Aorta (tissue), 5 donors: Measurements from ENCODE around the gene RSL1D1. TPM values are rescaled to one million over a fixed set of nuclear protein-coding genes. Genes with fewer than 3 reads are reported as not detected.
"Not testable (repeated sequence)": the region's sequence is repeated elsewhere in the genome, so short reads cannot be mapped to it uniquely, and the experiment has no call there.

Experiments
- ATAC-seq: fragments of 200-7000 bp; cut with Tn5 transposase; one replicate; pipeline ENCODE4 v1.9.1; 2022; ENCODE audit warnings: moderate library complexity; ENCODE audit not compliant: low FRiP score
- DNase-seq, 2 donors: peaks; one replicate each; pipeline ENCODE4 v3.0.0-alpha.2; 2020
- H3K27ac ChIP-seq, 2 donors: one replicate each; pipeline ENCODE4 v1.5.1; 2013; ENCODE audit warnings: low read length in 2 of 2, mild to moderate bottlenecking in 2 of 2, moderate library complexity in 2 of 2, control low read depth in 1 of 2, inconsistent platforms in 1 of 2, low read depth in 1 of 2
- H3K27me3 ChIP-seq, 2 donors: one replicate each; pipeline ENCODE4 v1.6.1; 2013; ENCODE audit warnings: control low read depth in 1 of 2, low read length in 1 of 2, mild to moderate bottlenecking in 1 of 2, moderate library complexity in 1 of 2; ENCODE audit not compliant: insufficient read depth in 2 of 2, control insufficient read depth in 1 of 2
- H3K36me3 ChIP-seq, 2 donors: one replicate each; pipeline ENCODE4 v1.6.1; 2013; ENCODE audit warnings: control low read depth in 1 of 2, low read length in 1 of 2, mild to moderate bottlenecking in 1 of 2; ENCODE audit not compliant: insufficient read depth in 2 of 2, control insufficient read depth in 1 of 2
- H3K4me1 ChIP-seq, 2 donors: one replicate each; pipeline ENCODE4 v1.6.1; 2013; ENCODE audit warnings: low read length in 2 of 2, control low read depth in 1 of 2, mild to moderate bottlenecking in 1 of 2, moderate library complexity in 1 of 2; ENCODE audit not compliant: insufficient read depth in 2 of 2, control insufficient read depth in 1 of 2
- H3K4me3 ChIP-seq, 2 donors: one replicate each; pipeline ENCODE4 v1.5.1; 2013; ENCODE audit warnings: low read length in 2 of 2, control low read depth in 1 of 2, mild to moderate bottlenecking in 1 of 2
- H3K9me3 ChIP-seq: one replicate; pipeline ENCODE4 v1.6.1; 2013; ENCODE audit warnings: mild to moderate bottlenecking, low read length; ENCODE audit not compliant: control insufficient read depth
- WGBS, 2 donors: extraction: QIAGEN DNeasy Blood & Tissue Kit; methylation state at CpG; one replicate each; pipeline ENCODE4 v1.1.7; 2013; 5-methylcytosine and 5-hydroxymethylcytosine counted together
- intact Hi-C, 2 donors: fragments of 100-400 bp; cut with DNase I; formaldehyde crosslinking; loops; one replicate each; pipeline versions ENCODE4 v1.14.2 to v1.15.0; 2022
- polyA plus RNA-seq, 2 donors: library from polyadenylated mRNA; stranded (reverse); fragments of 200-250 nt; gene quantifications; one replicate each; pipeline ENCODE4 v1.2.3, GENCODE V29; 2013
- total RNA-seq, 2 donors: library from RNA; stranded (reverse); fragmentation: NEBNext Ultra II Directional; extraction: Animal tissue kit (Norgen Biotek cat#: 25700); gene quantifications; one replicate each; pipeline ENCODE4 v1.2.1, GENCODE V29; 2021
- donor health status: healthy with polysubstance abuse.
- donor health status: Bipolar disorder and iron deficiency.
- donor health status: DM: no; HTN: no; CAD: no.
- donor health status: DM: no; HTN: no; CAD: no.
- donor health status: DM: yes; HTN: yes; CAD: no.

RSL1D1 gene
- total and polyA plus RNA-seq, 4 donors = 72.3 to 95.5 (median 82.0) TPM

- H3K27me3 ChIP-seq = no peaks in the 10 kb centered on the region
- intact Hi-C loops = no loop called here
- 30 to 32% methylated on average over 9 of the region's 9 CpGs for WGBS, 2 donors
- H3K36me3 ChIP-seq = peaks cover 1 to 14% of the 10 kb centered on the region in 2 donors
- H3K4me3 ChIP-seq = no peak overlapping the region
- H3K9me3 ChIP-seq = no peaks in the 10 kb centered on the region
- H3K27ac ChIP-seq = peak overlapping the region; percentile 5 to 92
- peak in 1 of 2 donors; percentile 69 for DNase-seq
- peaks cover 4% of the 10 kb centered on the region in 2 donors for H3K4me1 ChIP-seq
- ATAC-seq = no peak
Observed at GRCh38 chr16:11835891-11836649, 15.3 kb downstream of the RSL1D1 start.

DNA sequence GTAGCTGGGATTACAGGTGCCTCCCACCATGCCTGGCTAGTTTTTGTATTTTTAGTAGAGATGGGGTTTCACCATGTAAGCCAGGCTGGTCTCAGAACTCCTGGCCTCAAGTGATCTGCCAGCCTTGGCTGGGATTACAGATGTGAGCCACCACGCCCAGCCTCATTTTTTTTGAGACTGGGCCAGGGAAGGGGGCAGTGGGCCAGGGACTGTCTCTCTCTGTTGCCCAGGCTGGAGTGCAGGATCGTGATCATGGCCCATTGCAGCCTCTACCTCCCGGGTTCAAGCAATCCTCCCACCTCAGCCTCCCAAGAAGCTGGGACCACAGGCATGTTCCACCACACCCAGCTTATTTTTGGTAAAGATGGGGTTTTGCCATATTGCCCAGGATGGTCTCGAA is 16.0 kb downstream of the RSL1D1 start:
- 53 to 56% methylated on average over 4 of the region's 4 CpGs for WGBS, 2 donors
- no peak for ATAC-seq

DNA sequence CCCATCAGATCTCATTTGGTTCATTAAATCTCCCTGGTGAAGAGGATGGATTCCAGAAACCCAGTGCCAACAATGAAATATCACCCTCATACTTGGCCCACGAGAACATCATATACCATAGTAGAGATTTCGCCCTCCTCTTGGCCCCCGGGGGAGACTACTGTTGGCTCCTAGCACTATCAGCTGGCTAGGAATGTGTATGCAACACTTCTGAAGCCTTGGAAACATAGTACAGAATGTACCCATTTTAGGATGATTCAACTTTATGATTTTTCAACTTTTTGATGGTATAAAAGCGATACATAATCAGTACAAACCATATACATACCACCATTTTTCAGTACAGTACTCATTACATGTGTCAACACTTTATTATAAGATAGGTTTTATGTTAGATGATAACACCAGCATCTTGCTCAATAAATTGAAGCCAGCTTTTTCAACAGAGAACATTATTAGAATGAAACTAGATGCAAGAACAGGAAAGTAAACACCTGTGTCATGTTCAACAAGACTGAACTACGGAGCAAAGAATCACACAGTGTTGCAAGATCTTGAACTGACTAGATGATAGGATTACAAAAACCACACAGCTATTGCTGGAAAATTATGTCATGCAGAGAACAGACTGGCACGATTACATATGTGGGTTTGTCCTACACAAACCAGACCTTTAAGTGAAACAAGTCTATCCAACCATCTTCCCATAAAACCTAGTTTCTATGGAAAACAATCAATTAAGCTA is 17.2 kb downstream of the RSL1D1 start:
- H3K36me3 ChIP-seq = no peaks in the 10 kb centered on the region
- H3K27ac ChIP-seq = no peak overlapping the region
- no peak overlapping the region for H3K4me3 ChIP-seq
- peaks cover 4% of the 10 kb centered on the region in 2 donors for H3K4me1 ChIP-seq
- ATAC-seq (no peak), DNase-seq (no peak)
- H3K27me3 ChIP-seq = no peaks in the 10 kb centered on the region
- 41 to 45% methylated on average over 6 of the region's 6 CpGs for WGBS, 2 donors
- intact Hi-C loops = no loop called here
- no peaks in the 10 kb centered on the region for H3K9me3 ChIP-seq

More for the DNA sequence above, 16.0 kb downstream of the RSL1D1 start:
- intact Hi-C loops = no loop called here
- Histone ChIP-seq H3K27ac (peak overlapping the region in 1 of 2 donors; percentile 39), H3K4me1 (peaks cover 4% of the 10 kb centered on the region in 2 donors), H3K4me3 (no peak overlapping the region), H3K9me3 (no peaks in the 10 kb centered on the region), H3K27me3 (no peaks in the 10 kb centered on the region), H3K36me3 (peaks cover 1 to 7% of the 10 kb centered on the region in 2 donors)
- no peak for DNase-seq

DNA sequence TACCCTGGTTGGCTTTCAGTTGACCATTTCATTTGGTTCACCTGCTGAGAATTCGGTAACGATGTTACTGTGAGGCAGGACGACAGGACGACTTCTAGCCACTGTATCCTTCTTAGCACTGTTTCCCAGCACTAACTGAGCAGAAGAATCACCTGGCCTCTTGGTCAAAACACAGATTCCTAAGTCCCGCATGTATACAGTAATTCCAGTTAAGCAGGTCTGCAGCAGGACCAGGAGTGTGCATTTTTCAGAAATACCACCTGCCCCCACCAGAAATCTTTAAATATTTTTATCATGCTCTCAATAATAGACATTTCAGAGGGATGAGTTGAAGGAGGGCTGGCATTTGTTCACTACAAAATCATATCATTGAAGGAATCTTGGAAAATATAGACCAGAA is 22.6 kb downstream of the RSL1D1 start:
- intact Hi-C loops = no loop called here
- DNase-seq (no peak), ATAC-seq (no peak)
- H3K9me3 ChIP-seq = no peaks in the 10 kb centered on the region
- H3K27me3 ChIP-seq = no peaks in the 10 kb centered on the region
- no peaks in the 10 kb centered on the region for H3K4me1 ChIP-seq
- 86% methylated on average over 5 of the region's 5 CpGs for WGBS, 2 donors
- H3K4me3 ChIP-seq = no peak overlapping the region
- no peaks in the 10 kb centered on the region for H3K36me3 ChIP-seq
- H3K27ac ChIP-seq = no peak overlapping the region

DNA sequence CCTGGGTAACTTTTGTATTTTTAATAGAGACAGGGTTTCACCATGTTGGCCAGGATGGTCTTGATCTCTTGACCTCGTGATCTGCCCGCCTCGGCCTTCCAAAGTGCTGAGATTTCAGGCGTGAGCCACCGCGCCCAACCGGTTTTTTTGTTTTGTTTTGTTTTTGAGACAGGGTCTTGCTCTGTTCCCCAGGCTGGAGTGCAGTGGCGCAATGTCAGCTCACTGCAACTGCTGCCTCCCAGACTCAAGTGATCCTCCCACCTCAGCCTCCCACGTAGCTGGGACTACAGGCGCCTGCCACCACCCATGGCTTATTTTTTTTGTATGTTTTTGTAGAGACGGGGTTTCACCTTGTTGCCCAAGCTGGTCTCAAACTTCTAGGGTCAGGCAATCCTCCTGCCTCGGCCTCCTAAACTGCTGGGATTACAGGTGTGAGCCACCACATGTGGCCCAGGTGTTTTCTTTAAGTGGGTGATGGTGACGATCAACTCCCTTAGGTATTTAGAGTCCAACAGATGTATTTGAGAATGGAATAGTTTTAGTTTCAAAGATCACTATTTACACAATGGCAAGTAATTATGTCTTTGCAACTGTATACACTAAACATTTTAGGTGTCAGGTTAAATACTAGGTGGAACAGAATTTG is 25.7 kb downstream of the RSL1D1 start:
- H3K9me3 ChIP-seq, ATAC-seq, H3K27ac ChIP-seq, H3K27me3 ChIP-seq, H3K36me3 ChIP-seq, H3K4me1 ChIP-seq, H3K4me3 ChIP-seq, DNase-seq, intact Hi-C loops: not testable (repeated sequence)
- WGBS, 2 donors = 93 to 96% methylated on average over 13 of the region's 13 CpGs

- WGBS, 2 donors = 16 to 20% methylated on average over 5 of the region's 5 CpGs
- Histone ChIP-seq H3K27me3 (no peaks in the 10 kb centered on the region), H3K36me3 (no peaks in the 10 kb centered on the region), H3K4me3 (no peak overlapping the region), H3K9me3 (no peaks in the 10 kb centered on the region), H3K4me1 (no peaks in the 10 kb centered on the region), H3K27ac (no peak overlapping the region)
- intact Hi-C loops = no loop called here
- peak in 1 of 2 donors; percentile 75 for DNase-seq
- peak; percentile 48 for ATAC-seq
Observed at GRCh38 chr16:11824362-11824761, 27.0 kb downstream of the RSL1D1 start.

- H3K27me3 ChIP-seq, DNase-seq, H3K36me3 ChIP-seq, H3K4me3 ChIP-seq, ATAC-seq, intact Hi-C loops, H3K4me1 ChIP-seq, H3K9me3 ChIP-seq, H3K27ac ChIP-seq: not testable (repeated sequence)
- 96% methylated on average over 5 of the region's 5 CpGs for WGBS, 2 donors
Observed at GRCh38 chr16:11823645-11824044, 27.7 kb downstream of the RSL1D1 start.

DNA sequence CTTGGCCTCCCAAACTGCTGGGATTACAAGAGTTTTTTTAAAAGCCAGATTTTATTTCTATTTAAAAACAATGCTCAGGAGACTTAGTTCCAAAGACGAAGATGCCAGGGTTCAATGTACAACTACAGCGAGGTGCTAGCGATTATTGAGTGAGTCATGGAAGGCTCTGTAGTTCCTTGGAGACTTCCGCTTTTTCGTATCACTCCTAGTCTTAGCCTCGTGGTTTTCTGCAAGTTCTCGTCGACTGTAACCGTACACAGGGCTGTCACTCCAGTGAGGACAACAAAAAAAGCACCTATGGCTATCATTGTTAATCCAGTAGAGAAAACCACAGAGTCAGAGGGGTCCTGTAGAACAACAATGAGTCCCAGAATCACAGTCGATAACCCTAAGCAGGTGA is 31.5 kb downstream of the RSL1D1 start:
- Histone ChIP-seq H3K4me3 (no peak overlapping the region), H3K9me3 (no peaks in the 10 kb centered on the region), H3K4me1 (no peaks in the 10 kb centered on the region), H3K36me3 (no peaks in the 10 kb centered on the region), H3K27me3 (no peaks in the 10 kb centered on the region), H3K27ac (no peak overlapping the region)
- intact Hi-C loops = loop anchor here (10.0 kb wide), 2 partner anchors 285 to 425 kb away; no protein-coding TSS in a partner anchor
- WGBS, 2 donors = 81 to 84% methylated on average over 10 of the region's 10 CpGs
- DNase-seq = no peak
- ATAC-seq = no peak
